NCI-H2196 (cell line): Measurements from ENCODE around the gene RCAN2.
A peak's percentile ranks its signal among the peaks of the same experiment; 100 is the strongest.

Source experiments
- DNase-seq: peaks from one replicate; lab custom pipeline; 2025; ENCODE audit not compliant: unreplicated experiment; lab: John Stamatoyannopoulos, UW

Gene RCAN2

DNA sequence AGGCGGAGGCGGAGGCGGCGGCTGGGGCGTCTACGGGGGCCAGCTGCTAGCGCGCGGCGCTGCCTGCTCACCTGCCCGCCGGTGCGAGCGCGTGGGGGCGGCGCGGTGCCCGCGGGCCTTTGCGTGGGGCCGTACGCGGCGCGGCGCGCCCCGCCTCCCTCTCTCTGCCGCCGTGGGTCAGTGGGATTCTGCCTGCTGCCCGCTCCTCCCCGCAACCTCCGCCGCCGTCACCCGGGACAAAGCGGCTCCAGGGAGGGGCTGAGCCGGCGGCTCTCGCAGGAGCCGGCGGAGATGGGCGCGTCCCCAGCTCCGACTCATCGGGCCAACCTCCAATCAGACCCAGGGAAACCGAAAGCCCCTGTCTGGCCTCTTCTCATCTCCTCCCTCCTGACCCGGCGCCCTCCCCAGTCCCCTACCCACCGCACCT, at the start of gene RCAN2:
Gene RCAN2, minus strand, starts transcription at position 249 of the 427 bp plus-strand sequence.
- DNase-seq = peak; percentile 35

DNA sequence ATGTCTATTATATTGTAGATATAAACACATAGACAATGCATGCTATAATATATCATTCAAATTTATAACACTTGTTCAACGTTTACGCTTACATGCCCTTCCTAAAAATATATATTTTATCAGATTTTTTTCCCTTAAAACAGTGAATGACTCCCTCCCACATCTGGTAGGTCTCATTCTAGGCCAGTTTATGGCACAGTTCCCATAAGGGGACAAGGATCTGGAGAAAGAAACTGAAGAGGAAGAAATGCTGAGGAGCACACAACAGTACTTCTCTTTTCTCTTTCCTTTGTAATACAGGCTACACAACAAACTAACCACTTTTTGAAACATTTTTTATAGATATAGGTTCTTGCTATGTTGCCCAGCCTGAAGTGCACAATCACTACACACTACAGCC, 48.6 kb upstream of the RCAN2 start:
- DNase-seq = no peak

DNA sequence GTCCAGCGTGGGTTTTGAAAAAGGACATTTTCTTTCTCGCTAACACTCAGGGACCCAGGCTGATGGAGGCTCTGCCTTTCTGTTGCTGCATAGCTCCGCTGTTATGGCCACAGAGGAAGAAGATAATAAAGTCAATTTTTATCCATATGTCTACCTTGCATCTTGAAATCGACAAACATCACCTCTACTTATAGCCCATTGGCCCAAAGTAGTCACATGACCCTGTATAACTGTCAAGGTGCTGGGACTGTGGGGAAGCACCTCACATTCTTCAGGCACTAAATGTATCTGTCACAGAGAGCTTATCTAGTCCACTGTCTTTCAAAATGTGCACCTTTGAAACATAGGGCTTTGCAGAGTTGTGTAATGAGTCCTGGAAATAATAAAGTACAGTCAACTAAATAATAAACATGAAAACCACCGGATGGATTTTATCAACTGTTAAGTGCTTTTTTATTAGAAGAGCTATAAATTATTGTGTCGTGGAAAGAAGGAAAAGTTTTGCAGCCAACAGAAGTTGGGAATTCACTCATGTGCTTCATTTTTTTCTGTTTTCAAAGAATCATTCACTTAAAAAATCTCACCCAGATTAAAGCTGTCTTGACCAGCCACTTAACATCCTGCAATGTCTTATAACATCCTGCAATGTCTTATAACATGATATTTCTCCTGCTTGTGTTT, 47.7 kb upstream of the RCAN2 start:
- DNase-seq = no peak

DNA sequence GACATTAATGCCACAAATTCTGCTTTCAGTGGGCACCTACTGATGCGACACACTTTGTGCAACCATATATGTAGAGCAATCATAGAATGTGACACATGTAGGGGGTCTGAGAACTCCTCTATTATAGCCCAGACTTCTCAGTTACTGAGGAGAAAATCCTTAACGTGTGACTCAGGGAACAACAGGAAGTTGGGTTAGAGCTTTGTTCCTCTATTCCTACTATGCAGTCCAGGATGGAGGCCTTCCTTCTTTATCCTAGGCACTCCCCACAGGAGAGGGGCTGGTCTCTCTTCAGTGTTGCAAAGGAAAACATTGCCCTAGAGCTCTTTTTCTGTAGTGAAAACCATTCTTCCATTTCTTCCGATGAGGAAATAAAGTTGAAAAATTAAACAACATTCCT, 39.6 kb upstream of the RCAN2 start:
- DNase-seq = no peak

DNA sequence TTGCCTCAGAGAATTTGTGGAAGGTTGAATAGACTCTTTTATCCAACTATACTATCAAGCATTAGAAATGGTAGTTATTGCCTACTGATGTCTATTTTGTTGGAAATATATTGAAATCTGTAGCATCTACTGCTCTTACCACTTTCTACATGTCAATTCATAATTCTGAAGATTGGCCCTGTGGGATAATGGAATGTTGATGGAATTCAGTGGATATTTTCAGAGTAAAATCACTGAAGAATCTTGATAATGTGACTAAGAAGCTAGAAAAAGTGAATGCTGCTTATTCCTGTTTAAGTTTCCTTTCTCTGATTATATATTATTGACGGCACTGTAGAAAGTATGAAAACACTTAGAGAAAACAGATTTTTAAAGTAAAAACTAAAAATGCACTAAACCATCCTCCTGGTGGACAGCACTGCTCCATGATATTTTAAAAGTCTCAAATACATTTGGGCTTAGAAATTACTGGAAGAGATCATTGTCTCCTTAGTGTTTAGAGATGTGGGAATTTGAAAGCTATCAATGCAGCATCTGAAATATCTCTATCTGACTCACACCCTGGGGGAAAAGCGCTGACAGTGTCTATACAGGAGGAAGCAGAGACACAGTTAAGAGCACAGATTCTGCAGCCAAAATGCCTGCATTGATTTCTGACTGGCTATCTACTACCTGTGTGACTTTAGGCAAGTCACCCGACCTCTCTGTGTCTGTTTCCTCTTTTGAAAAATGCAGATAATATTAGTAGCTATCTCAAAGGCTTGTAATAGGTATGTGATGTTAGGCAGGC, 37.9 kb upstream of the RCAN2 start:
- DNase-seq = no peak

DNA sequence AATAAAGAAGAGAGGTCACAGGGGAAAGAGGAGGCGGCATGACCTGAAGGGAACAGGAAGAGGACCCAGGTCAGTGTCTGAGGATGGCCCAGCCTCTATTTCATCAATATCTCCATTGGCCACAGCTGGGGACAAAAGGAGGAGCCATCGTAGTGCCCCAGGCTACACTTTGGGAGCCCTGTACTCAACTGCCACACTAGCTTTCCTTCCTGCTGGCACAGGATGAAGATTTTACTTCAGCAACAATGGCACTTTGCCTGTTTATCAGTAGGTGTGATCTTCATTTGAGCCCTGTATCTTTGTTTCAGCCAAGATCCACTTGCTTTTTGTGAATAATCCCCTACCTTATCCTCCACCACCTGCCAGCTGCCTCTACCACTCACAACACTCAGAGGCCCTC, 35.4 kb upstream of the RCAN2 start:
- DNase-seq = no peak

DNA sequence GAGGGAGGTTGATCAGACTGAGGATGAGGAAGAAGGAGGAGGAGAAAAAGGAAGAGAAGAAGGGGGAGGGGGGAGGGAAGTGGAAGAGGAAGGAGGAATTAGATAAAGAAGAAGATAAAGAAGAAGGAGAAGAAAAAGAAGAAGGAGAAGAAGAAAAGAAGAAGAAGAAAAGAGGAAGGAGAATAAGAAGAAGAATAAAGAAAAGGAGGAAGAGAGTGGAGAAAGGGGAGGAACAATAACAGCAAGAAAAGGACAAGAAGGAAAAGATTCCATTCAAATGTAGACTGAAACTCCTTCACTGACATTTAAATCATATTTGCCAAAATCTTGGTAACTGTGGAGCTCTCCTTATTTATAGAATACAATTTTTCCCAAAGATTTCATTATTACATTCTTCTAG, 34.3 kb upstream of the RCAN2 start:
- no peak for DNase-seq

DNA sequence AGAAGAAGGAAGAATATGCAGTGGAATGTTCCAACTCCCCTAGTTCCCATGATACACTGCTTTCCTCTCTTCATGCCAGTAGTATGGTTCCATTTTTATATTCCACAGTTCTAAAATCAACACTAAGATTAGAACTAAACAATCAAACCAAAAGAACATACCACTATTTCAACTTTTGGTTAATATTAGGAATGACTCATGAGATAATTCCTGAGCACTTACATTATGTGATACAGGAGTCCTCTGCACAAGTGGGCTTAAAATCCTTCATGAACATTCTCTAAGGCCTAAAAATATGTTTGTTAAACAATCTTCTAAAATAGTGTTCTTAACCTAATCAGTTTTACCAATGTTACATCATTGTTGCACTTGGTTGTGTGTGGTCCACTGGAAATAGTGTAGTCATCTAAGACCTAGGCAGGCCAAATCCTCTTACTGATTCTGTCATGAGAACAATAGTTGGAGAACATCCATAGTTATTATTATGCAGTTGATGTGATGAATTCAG, 30.3 kb upstream of the RCAN2 start:
- DNase-seq = no peak

DNA sequence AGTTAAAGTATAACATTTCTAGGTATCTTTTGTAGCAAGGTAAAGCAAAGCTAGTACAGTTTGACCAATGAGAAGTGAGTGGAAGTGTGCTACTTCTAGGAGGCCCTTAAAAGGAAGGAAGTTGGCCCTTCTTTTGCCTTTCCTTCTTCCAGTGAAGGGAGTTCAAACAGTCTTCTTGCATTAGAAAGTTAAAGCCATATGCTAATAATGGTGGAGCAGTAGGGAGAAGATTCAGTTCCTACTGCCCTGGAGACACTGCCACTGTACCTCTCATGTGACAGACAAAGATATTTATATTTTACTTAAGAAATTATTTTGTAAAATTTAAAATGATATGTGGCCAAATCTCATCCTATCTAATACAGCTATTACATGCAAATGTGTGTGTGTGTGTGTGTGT, 26.0 kb upstream of the RCAN2 start:
- DNase-seq = no peak

DNA sequence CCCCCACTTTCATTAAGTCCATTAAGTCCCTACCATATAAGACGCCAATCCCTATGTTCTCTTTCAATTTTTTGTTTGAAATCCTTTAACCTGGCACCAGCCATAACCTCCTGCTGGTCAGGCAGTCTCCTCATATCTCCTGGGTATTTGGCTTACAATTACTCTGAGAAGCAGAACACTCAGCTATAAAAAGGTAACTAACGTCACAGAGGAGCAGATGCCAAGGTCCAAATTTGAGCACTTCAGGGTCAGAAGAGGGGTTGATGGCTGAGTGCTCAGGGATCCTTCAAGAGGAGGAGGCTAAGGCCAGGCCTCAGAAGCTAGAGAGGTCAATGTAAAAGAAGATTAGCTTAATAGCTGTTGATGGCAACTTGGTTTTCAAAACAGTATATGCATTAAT, 22.3 kb upstream of the RCAN2 start:
- DNase-seq = no peak

DNA sequence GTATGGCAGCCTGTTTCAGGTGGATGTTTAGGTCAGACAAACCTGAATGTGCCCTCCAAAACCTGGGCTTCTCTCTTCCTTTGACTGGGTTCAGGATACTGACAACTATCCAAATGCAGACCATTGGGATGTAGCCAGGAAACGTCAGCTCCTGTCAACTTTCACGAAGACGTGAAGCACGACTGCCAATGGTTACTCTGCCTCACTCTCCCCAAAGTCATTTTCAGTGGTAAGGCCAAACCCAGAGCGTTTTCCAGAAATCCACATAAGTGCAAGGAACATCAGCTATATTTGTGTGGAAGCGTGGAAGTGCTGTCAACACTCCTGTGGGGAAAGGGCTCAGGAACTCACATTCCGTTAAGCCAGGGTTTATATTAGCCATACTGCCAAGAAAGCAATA, 20.1 kb upstream of the RCAN2 start:
- DNase-seq = no peak

DNA sequence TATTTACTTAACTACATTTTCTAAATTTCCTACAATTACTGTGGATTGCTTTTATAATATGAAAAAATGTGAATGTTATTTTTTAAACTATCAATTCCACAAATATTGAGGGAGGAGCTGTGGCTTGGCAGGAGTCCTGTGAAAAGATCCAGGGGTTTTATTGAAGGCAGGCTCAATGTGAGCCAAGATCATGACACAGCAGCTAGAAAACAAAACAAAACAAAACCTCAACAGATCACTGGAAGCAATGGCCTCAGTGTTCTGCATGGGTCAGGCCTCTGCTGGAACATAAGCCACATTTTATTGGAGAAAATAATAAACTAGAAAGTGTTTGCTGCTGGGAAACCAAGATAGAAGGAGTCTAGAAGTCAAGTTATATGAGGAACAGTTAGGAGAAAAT, 19.4 kb upstream of the RCAN2 start:
- no peak for DNase-seq

DNA sequence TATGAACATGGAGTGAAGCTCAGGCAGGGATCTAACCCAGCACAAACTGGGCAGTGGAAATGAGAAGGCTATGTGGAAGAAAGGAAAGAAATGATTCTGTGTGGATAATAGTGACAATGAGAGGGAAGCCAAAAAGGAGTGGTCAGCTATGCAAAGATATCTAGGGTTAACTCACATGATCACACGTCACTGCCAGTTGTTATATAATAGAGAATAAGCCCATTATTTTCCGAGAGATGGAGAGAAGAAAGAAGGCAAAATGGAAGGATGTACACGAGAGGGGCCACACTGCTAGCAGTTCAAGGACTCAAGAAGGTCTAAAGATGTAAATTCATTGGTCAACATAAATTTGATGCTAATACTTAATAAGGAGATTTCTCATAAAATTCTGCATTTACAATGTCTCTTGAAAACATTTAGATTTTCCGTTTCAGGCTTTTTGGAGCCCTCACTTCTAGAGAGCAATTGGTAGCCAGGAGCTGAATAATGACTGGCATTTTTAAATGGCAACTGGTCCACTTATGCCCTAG, 18.8 kb upstream of the RCAN2 start:
- DNase-seq = no peak

DNA sequence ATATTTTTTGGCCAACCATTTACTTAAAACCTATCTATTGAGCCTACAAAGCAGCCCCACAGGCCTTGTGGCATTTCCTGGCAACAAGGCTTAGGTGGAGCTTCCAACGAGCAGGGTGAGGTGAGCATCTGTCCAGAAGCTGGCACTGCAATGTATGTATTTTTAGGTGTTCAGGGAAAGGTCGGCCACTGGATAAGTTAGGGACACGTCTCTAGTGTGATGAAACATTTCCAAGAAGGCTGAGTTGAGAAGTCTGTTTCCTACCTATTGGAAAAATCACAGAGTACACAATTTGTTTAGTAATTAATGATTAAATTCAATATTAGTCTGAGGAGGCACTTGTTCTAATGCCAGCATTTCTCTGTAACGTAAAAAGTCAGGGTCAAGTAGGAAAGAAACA, 17.8 kb upstream of the RCAN2 start:
- no peak for DNase-seq

DNA sequence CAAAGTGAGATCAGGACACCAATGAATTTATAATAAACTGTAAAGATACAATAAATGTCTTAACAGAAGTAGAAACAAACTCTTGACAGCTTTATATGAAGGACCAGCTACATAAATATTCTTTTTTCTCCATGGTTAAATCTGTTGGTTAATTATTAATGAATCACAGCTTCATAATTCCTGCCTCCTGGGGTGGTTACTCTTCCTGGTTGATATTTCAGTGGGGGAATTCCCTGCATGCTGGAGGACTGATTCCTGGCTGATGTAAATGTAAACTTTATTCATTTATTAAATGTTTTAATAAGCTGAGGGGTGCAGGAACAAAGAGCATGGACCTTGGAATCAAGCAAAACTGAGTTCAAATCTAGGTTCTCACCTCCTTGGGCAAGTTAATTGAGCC, 16.2 kb upstream of the RCAN2 start:
- no peak for DNase-seq

DNA sequence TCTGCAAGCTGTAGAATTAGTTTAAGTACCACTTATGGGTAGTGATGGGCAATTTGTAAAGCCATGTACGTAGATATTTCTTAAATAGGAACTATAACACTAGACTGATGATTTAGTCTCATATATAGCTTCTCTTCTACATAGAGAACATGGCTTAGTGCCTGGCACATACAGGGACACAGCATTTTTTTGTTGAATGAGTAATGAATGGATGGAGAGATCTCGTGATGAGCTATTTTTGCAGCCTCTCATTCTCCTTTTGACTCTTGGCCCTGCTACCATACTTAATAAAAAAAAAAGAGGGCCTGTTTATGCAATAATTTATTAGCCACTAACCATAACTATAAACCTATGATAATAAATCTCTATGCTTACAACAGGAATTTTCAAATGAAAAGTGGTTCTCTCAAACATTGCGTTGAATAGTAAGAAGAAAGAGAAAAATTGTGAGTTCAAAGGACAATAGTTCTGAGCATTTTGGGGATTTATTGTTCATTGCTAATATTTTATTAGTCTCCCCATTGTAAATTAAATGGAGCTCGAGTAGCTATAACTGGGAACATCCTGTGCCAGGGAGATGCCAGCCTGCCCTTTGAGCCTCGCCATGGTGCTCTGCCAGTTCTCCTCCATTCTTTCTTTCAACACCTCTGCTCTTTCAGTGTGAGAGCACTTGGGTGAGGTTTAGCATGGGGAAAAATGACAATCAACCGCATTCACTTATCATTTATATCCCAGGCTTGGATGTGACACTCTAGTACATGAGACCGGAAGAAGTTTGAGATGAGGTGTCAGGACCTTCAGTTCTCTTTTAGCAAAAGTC, 14.7 kb upstream of the RCAN2 start:
- DNase-seq = no peak

DNA sequence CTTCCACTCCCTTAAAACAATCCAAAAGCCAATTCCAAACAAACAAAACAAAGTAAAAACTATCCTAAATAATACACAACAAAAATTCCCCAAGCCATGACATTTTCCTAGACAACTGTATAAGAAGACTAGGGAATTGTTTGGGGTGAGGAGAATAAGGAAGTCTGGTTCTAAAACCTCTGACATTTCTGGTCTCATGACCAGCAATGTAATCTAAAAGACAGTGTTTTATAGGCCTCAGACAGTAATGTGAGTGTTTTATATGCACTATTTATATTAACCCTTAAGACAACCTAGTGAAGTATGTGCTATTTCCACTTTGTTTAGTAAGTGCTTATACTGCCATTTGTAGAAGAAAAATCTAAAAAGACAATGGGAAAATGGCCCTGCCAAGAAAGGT, 13.0 kb upstream of the RCAN2 start:
- DNase-seq = no peak

DNA sequence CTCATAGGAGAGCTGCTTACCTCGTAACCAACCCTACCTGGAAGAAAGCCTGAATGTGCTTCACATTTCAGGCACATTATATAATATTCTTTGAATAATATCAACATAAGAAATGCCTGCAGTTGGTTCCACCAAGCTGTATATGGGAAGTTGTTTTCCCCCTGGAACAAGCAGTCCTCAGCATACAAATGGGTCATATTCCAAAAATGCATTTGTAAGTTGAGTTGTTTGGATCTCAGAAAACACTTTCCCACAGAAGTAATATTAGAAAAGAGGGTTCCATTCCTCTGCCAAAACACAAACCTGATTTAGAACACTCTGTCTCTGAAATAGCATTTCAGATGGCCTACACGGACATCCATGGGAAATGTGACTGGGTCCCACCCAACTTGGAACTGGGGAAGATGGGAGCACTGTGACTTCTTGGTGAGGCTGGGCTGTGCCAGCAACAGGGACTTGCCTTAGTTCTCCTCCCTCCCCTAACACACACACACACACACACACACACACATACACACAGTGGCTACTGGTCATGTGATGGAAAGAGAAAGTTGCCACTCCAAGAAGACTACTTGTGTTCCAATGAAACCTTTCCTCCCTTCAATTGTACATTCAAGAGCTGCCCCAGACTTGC, 11.4 kb upstream of the RCAN2 start:
- DNase-seq = no peak

DNA sequence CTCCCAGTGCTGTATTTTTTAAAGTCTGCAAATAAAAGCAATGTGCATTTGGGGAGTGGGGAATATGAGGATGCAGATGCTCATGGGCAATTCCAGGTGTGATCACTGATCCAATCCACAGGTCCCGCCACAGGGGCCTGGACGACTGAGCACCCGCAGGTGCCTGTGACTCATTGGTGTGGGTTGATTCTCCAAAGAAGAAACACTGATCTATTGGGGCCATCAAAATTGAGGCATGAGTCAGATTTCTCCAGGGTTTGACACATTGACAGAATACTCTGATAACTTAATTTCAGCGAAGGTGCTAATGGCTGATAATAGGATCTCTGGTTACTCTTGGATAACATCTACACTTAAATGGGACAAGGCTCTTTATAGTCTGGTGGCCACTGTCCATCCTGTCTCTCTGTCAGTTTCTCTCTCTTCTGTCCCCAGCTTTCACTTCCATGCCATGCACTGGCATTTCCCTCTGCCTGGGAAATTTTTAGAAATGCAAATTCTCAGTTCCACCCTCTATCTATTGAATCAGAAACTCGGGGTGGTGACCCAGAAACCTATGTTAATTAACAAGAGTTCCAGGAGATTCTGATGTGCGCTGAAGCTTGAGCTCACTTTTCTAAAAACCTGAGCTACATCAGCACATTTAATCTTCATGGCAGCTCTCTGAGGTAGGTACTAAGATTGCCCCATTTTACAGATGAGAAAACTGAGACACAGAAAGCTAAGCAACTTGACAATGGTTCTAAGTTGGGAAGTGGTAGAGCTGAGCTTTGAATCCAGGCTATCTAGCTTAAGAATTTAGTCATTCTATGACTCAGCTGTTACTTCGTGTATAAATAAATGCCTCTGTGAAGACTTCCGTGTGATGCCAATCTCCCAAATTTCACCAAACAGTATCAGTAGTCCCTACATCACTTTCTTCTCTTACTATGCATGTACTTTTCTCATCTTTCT, 10.2 kb upstream of the RCAN2 start:
- DNase-seq = no peak

DNA sequence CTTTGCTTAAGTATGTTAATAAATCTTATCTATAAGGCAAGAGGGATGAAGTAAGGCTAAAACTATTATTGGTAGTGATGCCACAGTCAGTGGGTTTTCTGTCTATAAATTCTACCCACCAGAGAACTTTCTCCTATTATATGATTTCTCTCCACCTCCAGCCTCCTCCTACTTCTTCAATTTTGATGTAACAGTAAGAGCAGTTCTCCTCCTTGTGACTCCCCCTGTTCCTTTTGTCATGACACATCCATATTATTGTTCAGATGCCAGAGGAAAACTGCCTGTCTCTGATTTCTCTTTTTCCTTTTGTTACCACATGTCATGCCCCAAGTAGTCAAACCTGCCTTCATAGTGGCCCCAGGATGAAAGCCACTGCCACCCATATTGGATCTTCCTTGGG, 9.1 kb upstream of the RCAN2 start:
- no peak for DNase-seq
